Fibroblast of the aortic adventitia (primary cell): ENCODE data around the gene ZNF83. TPM values are rescaled to one million over a fixed set of nuclear protein-coding genes. Genes with fewer than 3 reads are reported as not detected.
A peak's percentile ranks its signal among the peaks of the same experiment; 100 is the strongest.
"Not testable (repeated sequence)": the region's sequence is repeated elsewhere in the genome, so short reads cannot be mapped to it uniquely, and the experiment has no call there.

Source experiments
- DNase-seq: peaks from one replicate; pipeline ENCODE4 v3.0.0-alpha.2; 2010; ENCODE audit warnings: low read depth
- H3K4me3 ChIP-seq: 2 replicates; pipeline ENCODE4 v1.5.1; 2011; ENCODE audit warnings: low read depth, mild to moderate bottlenecking, control low read depth, low read length, moderate library complexity
- CTCF ChIP-seq: IDR thresholded peaks from 2 replicates; pipeline ENCODE4 v1.5.1; 2011; ENCODE audit warnings: mild to moderate bottlenecking, low read length, control low read depth, inconsistent platforms; ENCODE audit not compliant: insufficient read depth
- total RNA-seq: library from RNA; depleted of rRNA; stranded (reverse); fragments of >200 nt; gene quantifications from 2 replicates; pipeline ENCODE4 v1.2.3, GENCODE V29; 2012; ENCODE audit warnings: low replicate concordance

The ZNF83 gene
- total RNA-seq: 52.1 and 68.3 TPM in 2 replicates

GRCh38 chr19:52637718-52638585 lies at the start of gene ZNF83:
ZNF83 (minus strand) TSS chr19:52638355.
- peak; percentile 93 for DNase-seq
- TF ChIP-seq CTCF: no peak
- H3K4me3 ChIP-seq: peak within 1 kb of the TSS; percentile 91

- TF ChIP-seq CTCF: no peak
- DNase-seq: no peak
- H3K4me3 ChIP-seq: no peak overlapping the region
Measured at GRCh38 chr19:52687684-52688083, 49.5 kb upstream of the ZNF83 start.

- no peak overlapping the region for H3K4me3 ChIP-seq
- no peak for DNase-seq
- no peak for TF ChIP-seq CTCF
Measured at GRCh38 chr19:52685811-52686210, 47.7 kb upstream of the ZNF83 start.

- DNase-seq, H3K4me3 ChIP-seq: not testable (repeated sequence)
Measured at GRCh38 chr19:52681216-52681615, 43.1 kb upstream of the ZNF83 start.

GRCh38 chr19:52679598-52679997 lies 41.4 kb upstream of the ZNF83 start:
- TF ChIP-seq CTCF: no peak
- H3K4me3 ChIP-seq: no peak overlapping the region
- DNase-seq: no peak

GRCh38 chr19:52675239-52675638 lies 37.1 kb upstream of the ZNF83 start:
- H3K4me3 ChIP-seq, DNase-seq: not testable (repeated sequence)

- DNase-seq: peak; percentile 40
- H3K4me3 ChIP-seq: no peak overlapping the region
- no peak for TF ChIP-seq CTCF
Measured at GRCh38 chr19:52673014-52673413, 34.9 kb upstream of the ZNF83 start.

- H3K4me3 ChIP-seq: no peak overlapping the region
- TF ChIP-seq CTCF: no peak
- DNase-seq: no peak
Measured at GRCh38 chr19:52670046-52670445, 31.9 kb upstream of the ZNF83 start.
